Duodenal mucosa (tissue), 2 donors: ENCODE results near the gene TNIP2.
A peak's percentile ranks its signal among the peaks of the same experiment; 100 is the strongest.

Experiments
- H3K27ac ChIP-seq: one replicate; pipeline ENCODE4 v1.7.0; 2013; ENCODE audit warnings: low read depth, low read length
- H3K27me3 ChIP-seq, 2 donors: one replicate each; pipeline ENCODE4 v1.7.0; 2013; ENCODE audit warnings: low read length in 2 of 2, control low read depth in 1 of 2; ENCODE audit not compliant: insufficient read depth in 2 of 2, control insufficient read depth in 1 of 2
- H3K36me3 ChIP-seq, 2 donors: one replicate each; pipeline ENCODE4 v1.7.0; 2013; ENCODE audit warnings: low read length in 2 of 2, control low read depth in 1 of 2; ENCODE audit not compliant: insufficient read depth in 2 of 2, control insufficient read depth in 1 of 2
- H3K4me1 ChIP-seq, 2 donors: one replicate each; pipeline ENCODE4 v1.7.0; 2013; ENCODE audit warnings: low read length in 2 of 2, control low read depth in 1 of 2; ENCODE audit not compliant: insufficient read depth in 2 of 2, control insufficient read depth in 1 of 2
- H3K4me3 ChIP-seq, 2 donors: one replicate each; pipeline ENCODE4 v1.7.0; 2013; ENCODE audit warnings: low read length in 2 of 2, low read depth in 1 of 2
- H3K9ac ChIP-seq, 2 donors: one replicate each; pipeline ENCODE4 v1.7.0; 2013; ENCODE audit warnings: low read length in 2 of 2, low read depth in 1 of 2
- H3K9me3 ChIP-seq, 2 donors: one replicate each; pipeline ENCODE4 v1.7.0; 2013; ENCODE audit warnings: low read length in 2 of 2, control low read depth in 1 of 2; ENCODE audit not compliant: control insufficient read depth in 1 of 2

Gene TNIP2

GRCh38 chr4:2716236-2716635 is 39.9 kb downstream of the TNIP2 start:
- no peak overlapping the region for H3K9ac ChIP-seq
- H3K9me3 ChIP-seq = no peaks in the 10 kb centered on the region
- H3K27ac ChIP-seq = no peak overlapping the region
- no peak overlapping the region for H3K4me3 ChIP-seq
- H3K36me3 ChIP-seq = peaks cover 20 to 43% of the 10 kb centered on the region in 2 donors
- peaks cover 0 to 10% of the 10 kb centered on the region in 2 donors for H3K4me1 ChIP-seq
- H3K27me3 ChIP-seq = no peaks in the 10 kb centered on the region

GRCh38 chr4:2715426-2715825 is 40.7 kb downstream of the TNIP2 start:
- H3K9me3 ChIP-seq = no peaks in the 10 kb centered on the region
- peaks cover 0 to 10% of the 10 kb centered on the region in 2 donors for H3K4me1 ChIP-seq
- H3K9ac ChIP-seq = no peak overlapping the region
- H3K4me3 ChIP-seq = no peak overlapping the region
- H3K27me3 ChIP-seq = no peaks in the 10 kb centered on the region
- H3K27ac ChIP-seq = no peak overlapping the region
- peaks cover 15 to 38% of the 10 kb centered on the region in 2 donors for H3K36me3 ChIP-seq

DNA sequence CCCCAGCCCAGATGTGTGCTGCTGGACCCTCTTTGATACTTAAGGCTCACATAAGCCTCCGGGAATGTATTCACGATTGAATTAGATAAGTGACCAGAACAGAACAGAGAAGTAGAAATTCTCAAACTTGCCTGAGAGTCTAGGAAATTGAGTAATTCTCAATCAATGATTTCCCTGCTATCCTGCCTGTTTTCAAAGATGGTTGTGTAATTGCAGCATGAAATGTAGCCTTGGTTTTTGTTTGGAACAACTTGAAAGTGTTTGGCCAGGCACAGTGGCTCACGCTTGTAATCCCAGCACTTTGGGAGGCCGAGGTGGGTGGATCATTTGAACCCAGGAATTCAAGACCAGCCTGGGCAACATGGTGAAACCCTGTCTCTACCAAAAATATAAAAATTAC is 41.2 kb downstream of the TNIP2 start:
- Histone ChIP-seq H3K27ac (no peak overlapping the region), H3K36me3 (peaks cover 14 to 33% of the 10 kb centered on the region in 2 donors), H3K4me1 (peaks cover 0 to 10% of the 10 kb centered on the region in 2 donors), H3K4me3 (no peak overlapping the region), H3K9ac (no peak overlapping the region), H3K9me3 (no peaks in the 10 kb centered on the region), H3K27me3 (no peaks in the 10 kb centered on the region)

- Histone ChIP-seq H3K4me3 (no peak overlapping the region), H3K36me3 (peaks cover 14 to 31% of the 10 kb centered on the region in 2 donors), H3K9me3 (no peaks in the 10 kb centered on the region), H3K4me1 (peaks cover 0 to 10% of the 10 kb centered on the region in 2 donors), H3K9ac (no peak overlapping the region), H3K27ac (no peak overlapping the region), H3K27me3 (no peaks in the 10 kb centered on the region)
Observed at GRCh38 chr4:2714061-2714770, 41.9 kb downstream of the TNIP2 start.

GRCh38 chr4:2713337-2713736 is 42.8 kb downstream of the TNIP2 start:
- Histone ChIP-seq H3K4me1 (peaks cover 0 to 10% of the 10 kb centered on the region in 2 donors), H3K27ac (peak overlapping the region; percentile 17), H3K4me3 (no peak overlapping the region), H3K9me3 (no peaks in the 10 kb centered on the region), H3K36me3 (peaks cover 14 to 27% of the 10 kb centered on the region in 2 donors), H3K27me3 (no peaks in the 10 kb centered on the region), H3K9ac (no peak overlapping the region)

DNA sequence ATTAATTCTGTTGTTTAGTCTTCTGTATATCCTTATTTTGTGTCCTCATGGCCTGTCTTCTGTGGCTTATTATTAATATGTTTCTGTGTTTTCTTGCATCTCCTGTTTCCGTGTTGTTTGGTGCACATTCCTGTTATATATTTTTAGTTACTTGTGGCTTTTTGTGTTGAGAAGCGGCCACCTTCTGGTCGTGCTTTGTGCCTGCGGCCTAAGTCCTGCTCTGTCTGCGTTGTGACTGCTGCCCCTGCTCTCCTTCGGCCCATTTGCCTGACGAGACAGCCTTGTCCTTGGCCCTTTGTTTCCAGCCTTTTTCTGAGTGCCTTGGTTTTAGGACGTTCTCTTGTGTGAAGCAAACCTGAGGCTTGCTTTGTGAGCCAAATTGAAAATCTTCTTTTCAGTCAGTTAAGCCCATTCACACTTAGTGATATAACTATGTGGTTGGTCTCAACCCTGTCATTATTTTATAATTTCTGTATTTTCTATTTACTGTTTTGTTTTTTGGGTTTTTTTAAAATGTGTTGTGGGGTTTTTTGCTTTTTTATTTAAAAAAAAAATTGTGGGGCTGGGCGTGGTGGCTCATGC is 43.8 kb downstream of the TNIP2 start:
- no peak overlapping the region for H3K9ac ChIP-seq
- peaks cover 14 to 31% of the 10 kb centered on the region in 2 donors for H3K36me3 ChIP-seq
- H3K4me3 ChIP-seq = no peak overlapping the region
- H3K27me3 ChIP-seq = no peaks in the 10 kb centered on the region
- no peak overlapping the region for H3K27ac ChIP-seq
- H3K9me3 ChIP-seq = no peaks in the 10 kb centered on the region
- H3K4me1 ChIP-seq = peaks cover 0 to 10% of the 10 kb centered on the region in 2 donors

GRCh38 chr4:2702770-2703169 is 53.4 kb downstream of the TNIP2 start:
- Histone ChIP-seq H3K4me3 (no peak overlapping the region), H3K27me3 (no peaks in the 10 kb centered on the region), H3K36me3 (peaks cover 30 to 71% of the 10 kb centered on the region in 2 donors), H3K27ac (no peak overlapping the region), H3K9me3 (no peaks in the 10 kb centered on the region), H3K4me1 (no peaks in the 10 kb centered on the region), H3K9ac (no peak overlapping the region)

GRCh38 chr4:2702361-2702760 is 53.8 kb downstream of the TNIP2 start:
- H3K4me1 ChIP-seq = no peaks in the 10 kb centered on the region
- H3K36me3 ChIP-seq = peaks cover 31 to 73% of the 10 kb centered on the region in 2 donors
- H3K9ac ChIP-seq = no peak overlapping the region
- no peaks in the 10 kb centered on the region for H3K9me3 ChIP-seq
- H3K27ac ChIP-seq = no peak overlapping the region
- H3K27me3 ChIP-seq = no peaks in the 10 kb centered on the region
- H3K4me3 ChIP-seq = no peak overlapping the region

GRCh38 chr4:2700031-2700430 is 56.1 kb downstream of the TNIP2 start:
- Histone ChIP-seq H3K27ac (no peak overlapping the region), H3K9me3 (no peaks in the 10 kb centered on the region), H3K4me1 (no peaks in the 10 kb centered on the region), H3K36me3 (peaks cover 36 to 89% of the 10 kb centered on the region in 2 donors), H3K4me3 (no peak overlapping the region), H3K27me3 (no peaks in the 10 kb centered on the region), H3K9ac (no peak overlapping the region)

GRCh38 chr4:2699534-2699933 is 56.6 kb downstream of the TNIP2 start:
- H3K27me3 ChIP-seq = no peaks in the 10 kb centered on the region
- no peaks in the 10 kb centered on the region for H3K4me1 ChIP-seq
- H3K9me3 ChIP-seq = no peaks in the 10 kb centered on the region
- H3K36me3 ChIP-seq = peaks cover 40 to 91% of the 10 kb centered on the region in 2 donors
- no peak overlapping the region for H3K27ac ChIP-seq
- no peak overlapping the region for H3K4me3 ChIP-seq
- H3K9ac ChIP-seq = no peak overlapping the region
